Esophagus squamous epithelium (tissue), 4 donors: ENCODE data around the gene HM13.

Experiments used
- POLR2A ChIP-seq, 4 donors: fragments of 450-650 bp; IDR thresholded peaks; one replicate each; pipeline ENCODE4 v1.6.1; 2017; ENCODE audit warnings: antibody characterized with exemption in 4 of 4, mild to moderate bottlenecking in 4 of 4, moderate library complexity in 3 of 4
- TF ChIP-seq, protein P1 (sequence below), 6 experiments: fragments of 450-650 bp in 4 of 6; fragments of 200-600 bp in 2 of 6; sonication (generic) in 2 of 6; IDR thresholded peaks; one replicate each; pipeline ENCODE4 v1.5.1; 2016 to 2019; ENCODE audit warnings: antibody characterized with exemption in 6 of 6, mild to moderate bottlenecking in 4 of 6, moderate library complexity in 4 of 6

DNA sequence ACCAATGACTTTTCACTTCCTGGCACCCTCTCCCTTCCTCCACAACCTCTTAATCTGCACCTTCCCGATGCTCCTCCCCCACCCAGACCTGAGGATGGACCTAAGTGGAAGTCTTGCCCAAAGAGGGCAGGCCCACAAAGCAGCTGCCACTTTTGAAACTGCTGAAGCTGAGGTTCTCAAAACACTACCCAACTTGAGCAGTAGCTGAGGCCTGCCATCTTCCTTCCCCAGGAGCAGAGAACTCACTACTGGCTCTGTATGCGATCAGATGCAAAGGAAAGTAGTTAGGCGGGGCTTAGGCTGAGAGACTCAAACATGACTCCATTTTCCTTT, 1.5 kb downstream of the HM13 start:
- TF ChIP-seq, protein P1, sequence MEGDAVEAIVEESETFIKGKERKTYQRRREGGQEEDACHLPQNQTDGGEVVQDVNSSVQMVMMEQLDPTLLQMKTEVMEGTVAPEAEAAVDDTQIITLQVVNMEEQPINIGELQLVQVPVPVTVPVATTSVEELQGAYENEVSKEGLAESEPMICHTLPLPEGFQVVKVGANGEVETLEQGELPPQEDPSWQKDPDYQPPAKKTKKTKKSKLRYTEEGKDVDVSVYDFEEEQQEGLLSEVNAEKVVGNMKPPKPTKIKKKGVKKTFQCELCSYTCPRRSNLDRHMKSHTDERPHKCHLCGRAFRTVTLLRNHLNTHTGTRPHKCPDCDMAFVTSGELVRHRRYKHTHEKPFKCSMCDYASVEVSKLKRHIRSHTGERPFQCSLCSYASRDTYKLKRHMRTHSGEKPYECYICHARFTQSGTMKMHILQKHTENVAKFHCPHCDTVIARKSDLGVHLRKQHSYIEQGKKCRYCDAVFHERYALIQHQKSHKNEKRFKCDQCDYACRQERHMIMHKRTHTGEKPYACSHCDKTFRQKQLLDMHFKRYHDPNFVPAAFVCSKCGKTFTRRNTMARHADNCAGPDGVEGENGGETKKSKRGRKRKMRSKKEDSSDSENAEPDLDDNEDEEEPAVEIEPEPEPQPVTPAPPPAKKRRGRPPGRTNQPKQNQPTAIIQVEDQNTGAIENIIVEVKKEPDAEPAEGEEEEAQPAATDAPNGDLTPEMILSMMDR (IDR thresholded peaks at IDR 0.05), result no peak
- no peak for TF ChIP-seq POLR2A (IDR thresholded peaks at IDR 0.05)
